Measurements from ENCODE around the gene FXYD7. TPM values are rescaled to one million over a fixed set of nuclear protein-coding genes. Genes with fewer than 3 reads are reported as not detected.
"Not testable (repeated sequence)": the region's sequence is repeated elsewhere in the genome, so short reads cannot be mapped to it uniquely, and the experiment has no call there.

The FXYD7 gene
- total and polyA plus RNA-seq, 2 donors (not counting 1 experiment from before 2014, with no cell fraction given): not detected

- Histone ChIP-seq H3K4me1 (ENCODE audit: control insufficient read depth, extremely low read depth, insufficient read depth, low read length) (peaks cover 8% of the 10 kb centered on the region), H3K27ac (ENCODE audit: insufficient read depth, low read length) (no peak overlapping the region), H3K4me2 (ENCODE audit: extremely low read depth, insufficient read depth, low read length) (no peak overlapping the region), H3K36me3 (ENCODE audit: control insufficient read depth, insufficient read depth, low read length) (no peaks in the 10 kb centered on the region), H3K4me3 (replicated peaks in 1 of 4; ENCODE audit: control extremely low read depth in 1 of 4, insufficient read depth in 1 of 4, low read depth in 3 of 4, low read length in 4 of 4) (no peak overlapping the region), H3K79me2 (ENCODE audit: control insufficient read depth, insufficient read depth, low read length) (no peaks in the 10 kb centered on the region), H3K9ac (ENCODE audit: insufficient read depth, low read length) (no peak overlapping the region), H3K27me3 (ENCODE audit: control insufficient read depth, insufficient read depth, low read length) (peaks cover 13% of the 10 kb centered on the region), H3K9me3 (ENCODE audit: control insufficient read depth, insufficient read depth, low read depth, low read length) (no peaks in the 10 kb centered on the region), H2AFZ (ENCODE audit: low read length) (no peak overlapping the region), H4K20me1 (ENCODE audit: control insufficient read depth, extremely low read depth, insufficient read depth, low read length) (no peaks in the 10 kb centered on the region)
- DNase-seq (ENCODE audit: low read depth in 2 of 2): no peak
- no peak for TF ChIP-seq EZH2 (IDR thresholded peaks at IDR 0.05; ENCODE audit: low read length, missing control alignments)
- TF ChIP-seq, protein P1, sequence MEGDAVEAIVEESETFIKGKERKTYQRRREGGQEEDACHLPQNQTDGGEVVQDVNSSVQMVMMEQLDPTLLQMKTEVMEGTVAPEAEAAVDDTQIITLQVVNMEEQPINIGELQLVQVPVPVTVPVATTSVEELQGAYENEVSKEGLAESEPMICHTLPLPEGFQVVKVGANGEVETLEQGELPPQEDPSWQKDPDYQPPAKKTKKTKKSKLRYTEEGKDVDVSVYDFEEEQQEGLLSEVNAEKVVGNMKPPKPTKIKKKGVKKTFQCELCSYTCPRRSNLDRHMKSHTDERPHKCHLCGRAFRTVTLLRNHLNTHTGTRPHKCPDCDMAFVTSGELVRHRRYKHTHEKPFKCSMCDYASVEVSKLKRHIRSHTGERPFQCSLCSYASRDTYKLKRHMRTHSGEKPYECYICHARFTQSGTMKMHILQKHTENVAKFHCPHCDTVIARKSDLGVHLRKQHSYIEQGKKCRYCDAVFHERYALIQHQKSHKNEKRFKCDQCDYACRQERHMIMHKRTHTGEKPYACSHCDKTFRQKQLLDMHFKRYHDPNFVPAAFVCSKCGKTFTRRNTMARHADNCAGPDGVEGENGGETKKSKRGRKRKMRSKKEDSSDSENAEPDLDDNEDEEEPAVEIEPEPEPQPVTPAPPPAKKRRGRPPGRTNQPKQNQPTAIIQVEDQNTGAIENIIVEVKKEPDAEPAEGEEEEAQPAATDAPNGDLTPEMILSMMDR (conservative IDR thresholded peaks at IDR 0.05 in 1 of 2, IDR thresholded peaks at IDR 0.05 in 1 of 2; ENCODE audit: low read depth in 1 of 2, low read length in 2 of 2): no peak
Measured at GRCh38 chr19:35128398-35129057, 14.5 kb upstream of the FXYD7 start.

DNA sequence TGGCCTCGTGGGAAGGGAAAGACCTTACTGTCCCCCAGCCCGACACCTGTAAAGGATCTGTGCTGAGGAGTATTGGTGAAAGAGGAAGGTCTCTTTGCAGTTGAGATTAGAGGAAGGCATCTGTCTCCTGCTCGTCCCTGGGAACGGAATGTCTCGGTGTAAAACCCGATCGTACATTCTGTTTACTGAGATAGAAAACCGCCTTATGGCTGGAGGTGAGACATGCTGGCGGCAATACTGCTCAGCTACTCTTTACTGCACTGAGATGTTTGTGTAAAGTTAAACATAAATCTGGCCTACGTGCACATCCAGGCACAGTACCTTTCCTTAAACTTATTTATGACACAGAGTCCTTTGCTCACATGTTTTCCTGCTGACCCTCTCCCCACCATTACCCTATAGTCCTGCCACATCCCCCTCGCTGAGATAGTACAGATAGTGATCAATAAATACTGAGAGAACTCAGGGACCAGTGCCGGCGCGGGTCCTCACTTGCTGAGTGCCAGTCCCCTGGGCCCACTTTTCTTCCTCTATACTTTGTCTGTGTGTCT, 13.3 kb upstream of the FXYD7 start:
- DNase-seq (ENCODE audit: low read depth in 2 of 2); H3K9me3 ChIP-seq (ENCODE audit: control insufficient read depth, insufficient read depth, low read depth, low read length): not testable (repeated sequence)
- peaks cover 14% of the 10 kb centered on the region for H3K27me3 ChIP-seq (ENCODE audit: control insufficient read depth, insufficient read depth, low read length)

DNA sequence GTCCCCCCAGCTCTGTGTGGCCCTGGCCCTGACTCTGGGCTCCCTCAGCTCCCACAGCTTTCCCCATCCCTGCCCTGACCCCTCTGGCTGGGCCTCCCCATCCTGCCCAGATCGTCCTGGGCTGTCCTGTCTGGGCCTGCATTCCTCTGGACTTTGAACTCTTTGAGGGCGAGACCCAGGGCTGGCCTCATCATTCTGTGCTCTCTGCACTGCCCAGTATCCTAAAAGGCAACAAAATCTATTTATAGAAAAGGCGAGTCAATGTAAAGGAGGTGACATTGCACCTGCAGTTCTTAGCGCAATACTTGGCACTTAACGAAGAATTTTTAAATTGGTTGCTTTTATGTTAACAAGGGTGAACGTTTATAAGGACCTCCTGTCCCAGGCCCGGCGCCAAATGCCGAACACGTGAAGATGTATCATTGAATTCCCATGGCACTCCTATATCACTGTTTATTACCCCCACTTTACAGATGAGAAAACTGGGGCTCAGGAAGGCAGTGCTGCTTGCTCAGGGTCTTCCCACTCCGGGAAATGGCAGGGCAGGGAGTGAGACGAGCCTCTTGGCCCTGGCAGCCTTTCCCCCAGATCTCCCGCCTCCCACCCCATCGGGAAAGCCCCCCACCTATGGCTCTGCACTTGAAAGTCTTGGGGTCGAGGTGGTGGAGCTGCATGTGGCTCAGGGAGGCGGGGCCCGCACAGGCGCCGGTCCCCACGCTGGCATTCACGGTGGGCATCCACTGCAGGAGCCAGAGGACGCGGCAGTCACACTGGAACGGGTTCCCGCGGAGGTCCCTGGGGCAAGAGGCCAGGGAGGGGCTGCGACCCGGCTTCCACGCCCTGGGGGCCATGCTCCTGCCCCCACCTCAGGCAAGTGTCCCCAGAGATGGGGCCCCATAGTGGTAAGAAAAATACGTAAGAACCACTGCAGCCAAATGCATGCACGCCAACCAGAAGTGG, 12.0 kb upstream of the FXYD7 start:
- H3K4me1 ChIP-seq (ENCODE audit: control insufficient read depth, extremely low read depth, insufficient read depth, low read length): peaks cover 2% of the 10 kb centered on the region
- H3K4me2 ChIP-seq (ENCODE audit: extremely low read depth, insufficient read depth, low read length): no peak overlapping the region
- H3K27me3 ChIP-seq (ENCODE audit: control insufficient read depth, insufficient read depth, low read length): peaks cover 14% of the 10 kb centered on the region
- no peak overlapping the region for H3K27ac ChIP-seq (ENCODE audit: insufficient read depth, low read length)
- H3K4me3 ChIP-seq (replicated peaks in 1 of 4; ENCODE audit: control extremely low read depth in 1 of 4, insufficient read depth in 1 of 4, low read depth in 3 of 4, low read length in 4 of 4): no peak overlapping the region
- DNase-seq (ENCODE audit: low read depth in 2 of 2): no peak
- H3K79me2 ChIP-seq (ENCODE audit: control insufficient read depth, insufficient read depth, low read length): no peaks in the 10 kb centered on the region
- no peak overlapping the region for H2AFZ ChIP-seq (ENCODE audit: low read length)
- H4K20me1 ChIP-seq (ENCODE audit: control insufficient read depth, extremely low read depth, insufficient read depth, low read length): no peaks in the 10 kb centered on the region
- H3K36me3 ChIP-seq (ENCODE audit: control insufficient read depth, insufficient read depth, low read length): no peaks in the 10 kb centered on the region
- no peaks in the 10 kb centered on the region for H3K9me3 ChIP-seq (ENCODE audit: control insufficient read depth, insufficient read depth, low read depth, low read length)
- H3K9ac ChIP-seq (ENCODE audit: insufficient read depth, low read length): no peak overlapping the region
- TF ChIP-seq, protein P1 (conservative IDR thresholded peaks at IDR 0.05 in 1 of 2, IDR thresholded peaks at IDR 0.05 in 1 of 2; ENCODE audit: low read depth in 1 of 2, low read length in 2 of 2): no peak

More for the DNA sequence above, 13.3 kb upstream of the FXYD7 start:
- H4K20me1 ChIP-seq (ENCODE audit: control insufficient read depth, extremely low read depth, insufficient read depth, low read length); H3K4me2 ChIP-seq (ENCODE audit: extremely low read depth, insufficient read depth, low read length); H3K9ac ChIP-seq (ENCODE audit: insufficient read depth, low read length); H3K36me3 ChIP-seq (ENCODE audit: control insufficient read depth, insufficient read depth, low read length); H3K4me3 ChIP-seq (replicated peaks in 1 of 4; ENCODE audit: control extremely low read depth in 1 of 4, insufficient read depth in 1 of 4, low read depth in 3 of 4, low read length in 4 of 4); H3K27ac ChIP-seq (ENCODE audit: insufficient read depth, low read length); H3K4me1 ChIP-seq (ENCODE audit: control insufficient read depth, extremely low read depth, insufficient read depth, low read length); H2AFZ ChIP-seq (ENCODE audit: low read length); H3K79me2 ChIP-seq (ENCODE audit: control insufficient read depth, insufficient read depth, low read length): not testable (repeated sequence)

All from fibroblast of lung (primary cell).